ENCODE measurements around the gene PLD5.
"Not testable (repeated sequence)": the region's sequence is repeated elsewhere in the genome, so short reads cannot be mapped to it uniquely, and the experiment has no call there.

The PLD5 gene

GRCh38 chr1:242427519-242427918 is 97.0 kb downstream of the PLD5 start:
- no peak for DNase-seq (ENCODE audit: low read depth in 2 of 3, low spot score in 1 of 3)

- DNase-seq (ENCODE audit: low read depth in 2 of 3, low spot score in 1 of 3) = no peak
These were observed 98.1 kb downstream of the PLD5 start for GRCh38 chr1:242426271-242426905.

GRCh38 chr1:242425232-242425631 is 99.3 kb downstream of the PLD5 start:
- DNase-seq (ENCODE audit: low read depth in 2 of 3, low spot score in 1 of 3) = no peak

GRCh38 chr1:242416657-242417056 is 107.8 kb downstream of the PLD5 start:
- no peak for DNase-seq (ENCODE audit: low read depth in 2 of 3, low spot score in 1 of 3)

GRCh38 chr1:242412921-242413320 is 111.6 kb downstream of the PLD5 start:
- no peak for DNase-seq (ENCODE audit: low read depth in 2 of 3, low spot score in 1 of 3)

- DNase-seq (ENCODE audit: low read depth in 2 of 3, low spot score in 1 of 3) = no peak
These were observed 112.6 kb downstream of the PLD5 start for GRCh38 chr1:242411901-242412300.

- no peak for DNase-seq (ENCODE audit: low read depth in 2 of 3, low spot score in 1 of 3)
These were observed 118.5 kb downstream of the PLD5 start for GRCh38 chr1:242405947-242406346.

GRCh38 chr1:242404296-242404695 is 120.2 kb downstream of the PLD5 start:
- DNase-seq (ENCODE audit: low read depth in 2 of 3, low spot score in 1 of 3) = no peak

- DNase-seq (ENCODE audit: low read depth in 2 of 3, low spot score in 1 of 3) = no peak
These were observed 121.5 kb downstream of the PLD5 start for GRCh38 chr1:242402956-242403355.

- no peak for DNase-seq (ENCODE audit: low read depth in 2 of 3, low spot score in 1 of 3)
These were observed 122.6 kb downstream of the PLD5 start for GRCh38 chr1:242401937-242402336.

GRCh38 chr1:242398351-242398750 is 126.1 kb downstream of the PLD5 start:
- DNase-seq (ENCODE audit: low read depth in 2 of 3, low spot score in 1 of 3) = no peak

- DNase-seq (ENCODE audit: low read depth in 2 of 3, low spot score in 1 of 3) = no peak
These were observed 132.6 kb downstream of the PLD5 start for GRCh38 chr1:242391896-242392295.

- not testable (repeated sequence) for DNase-seq (ENCODE audit: low read depth in 2 of 3, low spot score in 1 of 3)
These were observed 148.4 kb downstream of the PLD5 start for GRCh38 chr1:242376121-242376520.

- DNase-seq (ENCODE audit: low read depth in 2 of 3, low spot score in 1 of 3) = not testable (repeated sequence)
These were observed 174.1 kb downstream of the PLD5 start for GRCh38 chr1:242350446-242350845.

- no peak for DNase-seq (ENCODE audit: low read depth in 2 of 3, low spot score in 1 of 3)
These were observed 174.9 kb downstream of the PLD5 start for GRCh38 chr1:242349636-242350035.

GRCh38 chr1:242330865-242331264 is 193.6 kb downstream of the PLD5 start:
- DNase-seq (ENCODE audit: low read depth in 2 of 3, low spot score in 1 of 3) = not testable (repeated sequence)

GRCh38 chr1:242327381-242327780 is 197.1 kb downstream of the PLD5 start:
- DNase-seq (ENCODE audit: low read depth in 2 of 3, low spot score in 1 of 3) = not testable (repeated sequence)

- DNase-seq (ENCODE audit: low read depth in 2 of 3, low spot score in 1 of 3) = not testable (repeated sequence)
These were observed 202.5 kb downstream of the PLD5 start for GRCh38 chr1:242321981-242322380.

GRCh38 chr1:242318140-242318539 is 206.4 kb downstream of the PLD5 start:
- DNase-seq (ENCODE audit: low read depth in 2 of 3, low spot score in 1 of 3) = no peak

- DNase-seq (ENCODE audit: low read depth in 2 of 3, low spot score in 1 of 3) = not testable (repeated sequence)
These were observed 209.6 kb downstream of the PLD5 start for GRCh38 chr1:242314865-242315264.

GRCh38 chr1:242314085-242314649 is 210.3 kb downstream of the PLD5 start:
- DNase-seq (ENCODE audit: low read depth in 2 of 3, low spot score in 1 of 3) = not testable (repeated sequence)

GRCh38 chr1:242308681-242309080 is 215.8 kb downstream of the PLD5 start:
- DNase-seq (ENCODE audit: low read depth in 2 of 3, low spot score in 1 of 3) = not testable (repeated sequence)

- not testable (repeated sequence) for DNase-seq (ENCODE audit: low read depth in 2 of 3, low spot score in 1 of 3)
These were observed 230.7 kb downstream of the PLD5 start for GRCh38 chr1:242293781-242294180.

Measured in stimulated activated CD4-positive, alpha-beta T cell treated with anti-CD3 and anti-CD28 coated beads, Interleukin-12 subunit alpha, Interleukin-12 subunit beta, amount 100 ng/mL, for 48 hours (primary cell).